T-helper 1 cell treated with Interleukin-12 subunit alpha and Interleukin-12 subunit beta and Interleukin-4 antibody, amounts not matched to agents 30 ng/mL and 1 ng/mL, for 36 hours (primary cell): ENCODE measurements around the gene FAF2. TPM values are rescaled to one million over a fixed set of nuclear protein-coding genes. Genes with fewer than 3 reads are reported as not detected.

ENCODE experiments used
- intact Hi-C: fragments of 100-400 bp; cut with micrococcal nuclease; formaldehyde crosslinking; loops from one replicate; pipeline ENCODE4 v1.15.1; 2024
- total RNA-seq: library from RNA; stranded (reverse); gene quantifications from 2 replicates; pipeline ENCODE4 v1.2.3, GENCODE V29; 2022

FAF2 gene
- total RNA-seq, 1 donor from 2014 or later, result 40.9 TPM

- intact Hi-C loops, result no loop called here
Measured at GRCh38 chr5:176500511-176500910, 52.3 kb downstream of the FAF2 start.

GRCh38 chr5:176501333-176501732 lies 53.1 kb downstream of the FAF2 start:
- intact Hi-C loops, result no loop called here

DNA sequence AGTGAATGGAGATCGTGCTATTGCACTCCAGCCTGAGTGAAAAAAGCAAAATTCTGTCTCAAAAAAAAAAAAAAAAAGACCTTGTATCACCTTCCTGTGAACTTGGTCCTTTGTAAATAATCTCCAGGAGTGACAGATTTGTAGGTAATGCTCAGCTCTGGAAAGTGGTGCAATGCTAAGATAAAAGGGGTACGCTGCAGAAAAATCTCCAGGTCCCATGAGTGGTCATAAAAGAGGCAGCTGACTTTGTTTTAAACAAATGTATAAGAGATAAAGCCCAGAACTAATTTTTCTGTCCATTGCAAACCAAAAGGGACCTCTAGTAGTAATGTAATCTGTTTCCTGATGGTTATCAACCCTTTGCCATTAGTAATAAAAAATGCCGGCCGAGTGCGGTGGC lies 55.3 kb downstream of the FAF2 start:
- intact Hi-C loops, result no loop called here

DNA sequence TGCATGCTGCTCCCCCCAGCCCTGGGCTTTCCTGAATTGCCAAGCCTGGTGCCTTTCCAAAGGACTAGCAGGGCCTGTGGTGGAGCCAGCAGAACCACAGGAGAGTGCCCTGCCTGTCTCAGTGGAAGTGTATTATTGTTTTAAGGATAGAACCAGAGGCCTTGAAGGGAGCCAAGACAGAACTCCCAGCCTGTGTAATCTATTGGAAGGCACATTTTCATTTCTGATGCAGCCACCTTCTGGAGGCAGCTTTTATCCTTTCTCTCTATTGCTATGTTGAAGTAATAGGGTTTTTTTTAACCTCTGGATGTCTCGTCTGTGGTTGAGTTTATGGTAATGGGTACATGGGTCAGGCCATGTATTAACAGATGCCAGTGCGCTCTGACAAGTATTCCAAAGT lies 59.7 kb downstream of the FAF2 start:
- intact Hi-C loops, result no loop called here

DNA sequence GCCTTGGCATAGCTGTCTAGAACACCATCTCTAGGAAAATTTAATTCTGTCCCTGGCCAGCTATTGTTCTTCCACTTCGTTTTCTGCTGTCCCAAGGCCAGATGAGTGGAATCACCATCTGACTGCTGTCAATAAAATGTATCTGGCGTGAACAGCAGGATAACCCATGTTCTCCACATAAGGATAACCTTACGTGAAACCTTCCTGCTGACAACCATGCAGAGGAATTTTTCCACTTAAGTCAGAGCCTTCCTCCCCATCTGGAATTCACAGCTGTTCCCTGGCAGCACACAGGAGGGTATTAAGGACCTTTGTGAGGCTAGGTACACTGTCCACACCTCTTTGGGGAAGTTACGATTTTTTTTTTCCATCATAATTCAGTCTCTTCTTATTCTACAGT lies 60.4 kb downstream of the FAF2 start:
- intact Hi-C loops, result no loop called here

GRCh38 chr5:176513788-176514187 lies 65.6 kb downstream of the FAF2 start:
- intact Hi-C loops, result no loop called here

- intact Hi-C loops, result no loop called here
Measured at GRCh38 chr5:176514244-176514950, 66.2 kb downstream of the FAF2 start.

- intact Hi-C loops, result no loop called here
Measured at GRCh38 chr5:176515396-176515795, 67.2 kb downstream of the FAF2 start.

DNA sequence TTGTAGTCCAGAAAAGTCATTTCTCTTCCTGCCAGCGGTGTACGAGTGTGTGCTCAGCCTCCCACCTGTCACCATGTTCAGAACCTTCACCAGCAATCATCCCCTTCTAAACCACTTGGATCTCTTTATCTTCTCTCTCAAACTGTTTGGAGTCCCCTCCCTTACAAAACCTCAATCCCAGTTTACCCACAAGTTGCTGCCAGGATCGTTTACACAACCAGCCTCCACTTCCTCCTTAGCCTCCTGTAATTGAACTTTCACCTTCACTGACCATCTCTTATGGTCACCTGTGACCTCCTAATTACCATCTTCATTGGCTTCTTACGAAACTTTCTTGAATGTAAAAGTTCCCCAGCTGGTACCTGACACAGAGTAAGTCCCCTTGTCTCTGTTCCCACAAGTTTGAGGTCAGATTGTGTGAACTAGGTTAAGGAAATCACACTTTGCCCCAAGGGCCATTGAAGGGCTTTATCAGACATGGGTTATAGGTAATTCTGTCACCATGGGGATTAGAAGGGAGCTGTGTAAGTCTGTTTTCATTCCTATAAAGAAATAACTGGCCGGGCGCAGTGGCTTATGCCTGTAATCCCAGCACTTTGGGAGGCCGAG lies 69.0 kb downstream of the FAF2 start:
- intact Hi-C loops, result no loop called here

DNA sequence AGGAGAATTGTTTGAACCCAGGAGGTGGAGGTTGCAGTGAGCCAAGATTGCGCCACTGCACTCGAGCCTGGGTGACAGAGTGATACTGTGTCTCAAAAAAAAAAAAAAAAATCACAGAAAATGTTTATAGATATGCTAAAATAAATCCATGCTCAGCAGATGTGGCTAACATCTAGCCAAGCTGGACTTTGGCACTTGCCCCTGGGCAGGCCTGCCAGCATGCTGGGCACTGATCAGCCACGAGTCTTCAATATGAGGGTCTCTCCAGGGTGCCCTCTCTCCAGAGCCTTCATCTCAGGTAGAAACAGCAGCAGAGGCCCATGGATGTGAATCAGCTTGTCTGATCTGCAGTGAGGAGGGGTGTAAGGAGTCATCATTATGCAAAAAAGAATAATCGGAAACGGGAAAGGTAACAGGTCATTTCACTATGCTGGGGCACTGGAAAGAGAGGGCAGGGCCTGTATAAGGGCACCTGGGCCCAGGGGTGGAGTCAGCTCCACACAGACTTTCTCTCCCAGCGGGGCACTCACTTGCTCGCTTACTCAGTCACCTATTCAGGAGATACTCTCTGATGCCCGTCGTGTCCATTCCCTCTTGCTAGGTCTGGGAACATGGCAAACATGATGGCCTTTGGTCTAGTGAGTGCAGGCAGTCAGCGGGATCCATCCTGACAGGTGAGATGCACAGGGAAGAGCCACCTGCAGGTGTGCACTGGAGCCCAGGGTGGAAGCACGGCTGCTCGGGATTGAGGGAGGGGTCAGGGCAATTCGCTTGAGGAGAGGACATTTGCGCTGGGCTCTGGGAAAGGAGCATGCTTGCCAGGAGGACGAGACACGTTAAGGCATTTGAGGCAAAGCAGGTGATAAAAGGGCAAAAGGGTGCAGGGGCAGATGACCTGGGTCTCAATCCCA lies 71.9 kb downstream of the FAF2 start:
- intact Hi-C loops, result no loop called here

GRCh38 chr5:176521286-176521685 lies 73.1 kb downstream of the FAF2 start:
- intact Hi-C loops, result no loop called here

DNA sequence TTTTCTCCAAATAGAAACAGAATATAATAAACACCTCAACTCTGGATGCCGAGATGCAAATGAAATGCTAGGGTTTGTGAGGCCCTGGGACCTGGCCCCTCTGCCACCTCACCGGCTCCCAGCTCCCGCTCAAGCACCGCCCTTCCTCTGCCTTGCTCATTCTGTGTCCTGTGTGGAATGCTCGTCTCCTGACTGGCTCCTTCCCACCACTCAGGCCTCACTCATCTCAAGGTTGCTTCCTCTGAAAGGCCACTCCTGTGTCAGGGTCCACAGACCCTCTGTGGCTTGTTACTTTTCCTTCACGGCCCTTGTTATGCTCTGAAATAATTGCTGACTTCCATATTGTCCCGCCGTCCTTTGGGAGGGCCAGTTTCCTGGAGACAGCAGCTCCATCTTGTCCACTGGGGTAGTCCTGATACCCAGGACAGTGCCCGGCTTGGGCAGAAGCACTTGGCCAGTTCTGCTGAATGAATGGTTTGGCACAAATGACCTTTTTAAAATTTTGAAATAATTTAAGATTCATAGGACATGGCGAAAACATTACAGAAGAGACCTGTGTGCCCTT lies 73.6 kb downstream of the FAF2 start:
- intact Hi-C loops, result no loop called here

DNA sequence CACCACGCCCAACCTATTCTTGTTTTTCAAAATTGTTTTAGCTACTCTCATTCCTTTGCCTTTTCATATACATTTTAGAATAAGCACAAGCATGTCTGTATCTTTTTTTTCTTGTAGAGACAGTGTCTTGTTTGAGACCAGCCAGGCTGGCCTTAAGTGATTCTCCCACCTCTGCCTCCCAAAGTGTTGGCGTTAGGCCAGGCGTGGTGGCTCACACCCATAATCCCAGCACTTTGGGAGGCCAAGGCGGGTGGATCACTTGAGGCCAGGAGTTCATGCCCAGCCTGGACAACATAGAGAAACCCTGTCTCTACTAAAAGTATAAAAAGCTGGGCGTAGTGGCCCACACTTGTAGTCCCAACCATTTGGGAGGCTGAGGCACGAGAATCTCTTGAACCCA lies 76.0 kb downstream of the FAF2 start:
- intact Hi-C loops, result no loop called here

- intact Hi-C loops, result no loop called here
Measured at GRCh38 chr5:176524987-176525386, 76.8 kb downstream of the FAF2 start.

- intact Hi-C loops, result no loop called here
Measured at GRCh38 chr5:176525677-176526076, 77.5 kb downstream of the FAF2 start.

GRCh38 chr5:176526462-176526861 lies 78.3 kb downstream of the FAF2 start:
- intact Hi-C loops, result no loop called here

DNA sequence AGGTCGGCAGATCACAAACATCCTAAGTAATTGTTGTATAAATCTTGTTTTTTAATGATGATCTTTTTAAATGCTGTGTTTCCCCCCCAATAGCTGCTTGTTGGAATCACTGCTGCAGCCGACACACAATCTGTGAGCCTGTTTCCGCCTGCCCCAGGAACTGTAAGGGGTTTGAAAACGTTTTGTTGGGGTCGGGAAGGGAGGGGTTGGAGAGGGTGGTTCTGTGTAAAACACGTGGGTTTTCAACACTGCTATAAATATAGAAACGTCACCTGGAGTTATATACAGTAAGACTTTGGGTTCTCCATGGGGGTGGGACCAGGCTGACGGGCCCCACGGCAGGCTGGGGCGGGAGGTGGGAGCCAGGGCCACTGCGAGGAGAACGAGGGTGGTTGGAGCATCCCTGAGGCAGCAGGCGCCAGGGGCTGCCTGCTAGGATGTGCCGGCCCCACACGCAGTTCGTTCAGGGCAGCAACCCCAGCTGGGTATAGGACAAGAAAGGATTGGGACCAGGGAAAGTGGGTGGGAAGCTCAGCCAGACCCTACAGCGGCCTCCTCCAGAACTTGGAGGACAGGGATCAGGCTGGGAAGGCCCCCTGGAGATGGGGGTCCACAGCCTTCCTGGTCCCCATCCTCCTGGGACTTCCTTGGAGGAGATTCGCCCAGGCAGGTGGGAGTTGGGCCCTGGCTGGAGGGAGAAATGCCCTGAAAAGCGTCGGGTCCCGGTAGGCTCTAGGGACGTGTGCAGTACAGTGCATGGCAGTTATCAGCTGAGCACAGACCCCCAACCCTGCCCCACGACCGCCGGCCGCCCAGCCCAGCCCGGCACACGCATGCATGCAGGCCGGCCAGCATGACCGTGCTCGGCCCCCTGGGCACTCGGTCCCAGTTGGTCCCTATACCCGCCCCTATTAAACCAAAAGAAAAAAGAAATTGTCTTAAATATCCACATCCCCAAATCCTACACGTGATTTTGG lies 79.3 kb downstream of the FAF2 start:
- intact Hi-C loops, result no loop called here

- intact Hi-C loops, result no loop called here
Measured at GRCh38 chr5:176528301-176528700, 80.1 kb downstream of the FAF2 start.

DNA sequence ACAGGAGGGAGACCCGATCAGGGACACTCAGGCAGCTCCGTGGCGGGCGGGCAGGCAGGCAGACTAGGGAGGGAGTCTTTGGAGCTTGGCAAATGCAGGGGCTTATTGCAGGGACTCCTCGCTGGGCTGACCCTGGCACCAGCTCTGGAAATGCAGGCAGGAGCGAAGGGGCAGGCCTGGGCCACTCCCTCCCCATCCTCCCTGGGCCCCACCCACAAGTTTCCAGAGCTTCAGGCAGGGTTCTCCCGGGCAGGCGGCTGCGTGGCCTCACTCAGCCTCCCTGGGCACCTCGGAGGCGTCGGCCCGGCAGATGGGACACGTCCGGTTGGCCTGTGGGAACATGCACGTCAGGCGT lies 80.6 kb downstream of the FAF2 start:
- intact Hi-C loops, result no loop called here

DNA sequence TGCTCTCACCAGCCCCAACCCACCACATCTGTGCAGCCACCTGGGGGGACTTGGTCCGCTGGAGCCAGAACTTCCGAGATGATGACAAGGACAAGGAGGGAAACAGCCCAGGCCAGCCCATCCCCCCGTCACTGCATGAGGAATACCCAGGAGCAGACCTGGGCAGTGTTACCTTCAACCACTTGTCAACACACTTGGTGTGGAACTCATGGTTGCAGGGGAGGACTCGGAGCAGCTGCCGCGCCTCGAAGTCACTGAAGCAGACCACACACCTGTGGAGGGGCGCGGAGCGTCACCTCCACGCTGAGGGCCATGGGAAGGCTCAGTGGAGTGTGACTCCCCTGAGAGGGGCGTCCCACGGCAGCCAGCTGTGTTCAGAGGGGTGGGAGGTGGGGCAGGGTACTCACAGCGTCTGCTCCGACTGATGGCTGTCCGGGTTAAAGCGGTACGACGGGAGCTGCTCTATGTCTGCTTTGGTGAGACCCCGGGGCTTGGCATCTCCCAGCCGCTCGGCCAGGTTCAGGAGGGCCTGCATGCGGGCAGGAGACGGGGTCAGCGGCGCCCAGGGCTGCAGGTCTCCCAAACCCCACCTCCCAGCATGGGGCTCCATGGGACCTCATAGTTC lies 81.0 kb downstream of the FAF2 start:
- intact Hi-C loops, result no loop called here
